Skin epidermis (tissue), 12 donors: ENCODE measurements around the gene CDC7.

Experiments
- H3K27ac ChIP-seq, 21 experiments: fragments of 200-600 bp; sonication (generic) in 11 of 21; one replicate each; pipeline ENCODE4 v1.5.0; 2020; ENCODE audit warnings: mild to moderate bottlenecking in 3 of 21, inconsistent platforms in 2 of 21, moderate library complexity in 2 of 21
- H3K4me3 ChIP-seq, 7 experiments: fragments of 200-600 bp; sonication (generic) in 2 of 7; one replicate each; pipeline ENCODE4 v1.5.0; 2020; ENCODE audit warnings: inconsistent platforms in 2 of 7, mild to moderate bottlenecking in 2 of 7, moderate library complexity in 1 of 7

CDC7 gene

DNA sequence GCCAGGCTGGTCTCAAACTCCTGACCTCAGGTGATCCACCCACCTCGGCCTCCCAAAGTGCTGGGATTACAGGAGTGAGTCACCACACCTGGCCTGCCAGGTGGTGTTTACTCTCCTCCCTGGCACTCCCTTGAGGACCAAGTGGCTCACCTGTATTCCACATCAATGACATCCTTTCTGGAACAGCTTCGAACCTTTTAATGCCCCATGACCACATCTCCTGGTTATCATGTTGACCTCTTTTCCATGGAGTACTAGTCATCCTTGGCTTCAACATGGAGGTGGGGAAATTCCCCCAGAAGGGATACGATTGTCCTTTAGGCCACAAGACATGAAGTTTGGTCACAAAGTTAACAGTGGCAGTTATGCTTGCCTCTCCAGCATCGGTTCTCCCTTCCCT lies 66.9 kb downstream of the CDC7 start:
- H3K27ac ChIP-seq: peak overlapping the region in 4 of 21 experiments; percentile 1 to 48 (median 22)
- H3K4me3 ChIP-seq: no peak overlapping the region

DNA sequence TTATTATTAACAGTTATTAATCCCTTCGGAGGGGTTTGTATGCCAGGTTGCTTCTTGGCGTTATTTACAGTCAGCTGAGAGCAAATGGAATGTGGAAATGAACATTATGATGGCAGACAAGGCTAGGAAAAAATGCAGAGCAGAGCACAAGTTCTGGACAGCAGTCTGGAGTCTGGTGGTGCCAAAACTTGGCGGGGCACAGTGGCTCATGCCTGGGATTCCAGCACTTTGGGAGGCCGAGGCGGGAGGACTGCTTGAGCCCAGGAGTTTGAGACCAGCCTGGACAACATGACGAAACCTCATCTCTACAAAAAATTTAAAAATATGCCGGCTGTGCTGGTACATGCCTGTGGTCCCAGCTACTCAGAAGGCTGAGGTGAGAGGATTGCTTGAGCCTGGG lies 67.6 kb downstream of the CDC7 start:
- Histone ChIP-seq H3K27ac (peak overlapping the region in 5 of 21 experiments; percentile 0 to 82 (median 32)), H3K4me3 (no peak overlapping the region)

DNA sequence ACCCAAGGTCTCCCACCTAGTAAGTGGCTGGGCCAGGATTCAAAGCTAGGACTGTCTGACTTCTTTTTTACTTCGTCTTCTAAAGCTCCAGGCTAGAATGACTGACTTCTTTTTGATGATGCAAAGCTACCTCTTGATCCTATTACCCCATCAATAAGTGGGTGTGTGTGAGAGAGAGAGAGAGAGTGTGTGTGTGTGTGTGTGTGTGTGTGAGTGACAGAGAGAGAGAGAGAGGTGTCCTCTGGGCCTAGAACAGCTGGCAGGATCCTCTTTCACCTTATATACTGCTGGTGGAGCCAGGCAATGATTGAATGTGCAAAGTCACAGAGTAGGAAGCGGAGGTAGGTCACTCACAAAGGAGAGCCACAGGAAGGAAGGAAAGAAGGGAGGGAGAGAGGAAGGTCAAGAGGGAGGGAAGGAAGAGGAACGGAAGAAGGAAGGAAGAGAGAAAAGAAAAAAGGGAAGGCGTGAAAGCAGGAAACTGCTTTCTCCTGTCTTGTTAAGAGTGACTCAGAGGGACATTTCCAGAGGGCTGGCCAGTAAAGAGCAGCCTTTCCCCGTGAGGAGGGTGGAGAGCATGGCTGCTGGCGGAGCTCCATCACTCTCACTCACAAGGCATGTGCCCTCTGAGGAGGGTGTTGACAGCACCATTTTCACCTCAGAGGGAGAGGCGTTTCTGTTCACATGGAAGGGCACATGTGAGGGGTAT lies 68.9 kb downstream of the CDC7 start:
- Histone ChIP-seq H3K27ac (peak overlapping the region in 16 of 21 experiments; percentile 1 to 86 (median 73)), H3K4me3 (no peak overlapping the region)

DNA sequence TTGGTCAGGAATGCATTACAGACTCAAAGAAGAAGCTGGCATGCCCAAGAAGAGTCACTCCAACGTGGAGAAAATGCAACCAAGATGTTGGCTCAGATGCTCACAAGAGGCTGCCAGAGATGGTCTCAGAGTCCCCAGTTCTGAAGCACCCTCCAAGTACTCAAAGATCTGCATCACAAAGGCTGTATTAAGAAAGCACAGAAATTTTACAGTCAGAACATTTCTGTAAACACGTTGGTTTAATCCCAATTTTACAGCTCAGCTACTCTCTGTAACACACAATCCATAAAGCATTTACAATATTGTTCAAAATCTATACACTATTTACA lies 69.4 kb downstream of the CDC7 start:
- peak overlapping the region in 16 of 21 experiments; percentile 1 to 86 (median 76) for H3K27ac ChIP-seq
- H3K4me3 ChIP-seq: no peak overlapping the region

DNA sequence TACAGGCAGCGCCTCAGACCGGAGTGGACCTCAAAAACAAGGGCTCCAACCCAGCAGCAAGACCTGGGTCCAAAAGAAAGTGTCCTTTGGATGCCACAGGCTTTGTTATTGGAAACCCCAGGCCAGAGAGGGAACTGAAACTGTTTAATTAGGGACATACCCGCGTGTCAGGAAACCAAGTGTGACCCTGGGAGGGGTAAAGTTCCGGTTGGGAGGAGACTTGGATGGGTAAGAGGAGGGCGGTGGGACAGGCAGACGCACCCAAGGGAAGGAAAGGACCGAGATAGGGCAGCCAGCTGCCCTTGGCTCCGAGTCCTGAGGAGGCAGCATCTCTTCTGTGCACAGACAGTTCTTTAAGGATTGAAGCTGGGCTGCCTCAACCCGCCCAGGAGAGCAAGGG lies 71.4 kb downstream of the CDC7 start:
- H3K4me3 ChIP-seq: no peak overlapping the region
- H3K27ac ChIP-seq: peak overlapping the region in 5 of 21 experiments; percentile 41 to 86 (median 58)
